AG09309 (cell line): ENCODE results near the gene LHX4.

ENCODE experiments used
- DNase-seq: peaks from one replicate; pipeline ENCODE4 v3.0.0-alpha.2; 2010; ENCODE audit warnings: low read depth
- H3K4me3 ChIP-seq: 2 replicates; pipeline ENCODE4 v1.5.1; 2011; ENCODE audit warnings: mild to moderate bottlenecking, low read depth, low read length, moderate library complexity; ENCODE audit not compliant: control insufficient read depth
- TF ChIP-seq, protein P1 (sequence below): IDR thresholded peaks from 2 replicates; pipeline ENCODE4 v1.5.1; 2011; ENCODE audit warnings: mild to moderate bottlenecking, low read depth, low read length, inconsistent platforms; ENCODE audit not compliant: insufficient read depth, control insufficient read depth; ENCODE audit errors: missing control alignments

The LHX4 gene

DNA sequence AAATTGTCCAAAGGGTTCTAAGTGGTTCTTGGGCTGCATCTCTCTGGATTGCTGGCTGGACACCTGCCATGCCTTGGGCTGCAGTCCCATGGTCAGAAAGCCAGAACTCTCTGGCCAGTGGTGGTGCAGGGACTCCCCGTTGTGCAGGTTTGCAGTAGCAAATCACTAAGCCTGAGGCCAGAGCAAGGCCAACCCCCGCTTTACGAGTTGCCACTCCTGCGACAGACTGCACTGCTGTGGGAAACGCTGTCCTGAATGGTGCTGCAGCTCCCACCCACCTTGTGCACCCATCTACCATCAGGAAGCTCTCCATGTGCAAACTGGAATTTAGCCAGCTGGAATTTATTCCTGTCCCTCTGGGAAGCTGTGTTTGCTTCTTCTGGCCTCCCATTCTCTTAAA, 45.7 kb downstream of the LHX4 start:
- TF ChIP-seq, protein P1, sequence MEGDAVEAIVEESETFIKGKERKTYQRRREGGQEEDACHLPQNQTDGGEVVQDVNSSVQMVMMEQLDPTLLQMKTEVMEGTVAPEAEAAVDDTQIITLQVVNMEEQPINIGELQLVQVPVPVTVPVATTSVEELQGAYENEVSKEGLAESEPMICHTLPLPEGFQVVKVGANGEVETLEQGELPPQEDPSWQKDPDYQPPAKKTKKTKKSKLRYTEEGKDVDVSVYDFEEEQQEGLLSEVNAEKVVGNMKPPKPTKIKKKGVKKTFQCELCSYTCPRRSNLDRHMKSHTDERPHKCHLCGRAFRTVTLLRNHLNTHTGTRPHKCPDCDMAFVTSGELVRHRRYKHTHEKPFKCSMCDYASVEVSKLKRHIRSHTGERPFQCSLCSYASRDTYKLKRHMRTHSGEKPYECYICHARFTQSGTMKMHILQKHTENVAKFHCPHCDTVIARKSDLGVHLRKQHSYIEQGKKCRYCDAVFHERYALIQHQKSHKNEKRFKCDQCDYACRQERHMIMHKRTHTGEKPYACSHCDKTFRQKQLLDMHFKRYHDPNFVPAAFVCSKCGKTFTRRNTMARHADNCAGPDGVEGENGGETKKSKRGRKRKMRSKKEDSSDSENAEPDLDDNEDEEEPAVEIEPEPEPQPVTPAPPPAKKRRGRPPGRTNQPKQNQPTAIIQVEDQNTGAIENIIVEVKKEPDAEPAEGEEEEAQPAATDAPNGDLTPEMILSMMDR, result no peak
- DNase-seq, result no peak
- H3K4me3 ChIP-seq, result no peak overlapping the region

DNA sequence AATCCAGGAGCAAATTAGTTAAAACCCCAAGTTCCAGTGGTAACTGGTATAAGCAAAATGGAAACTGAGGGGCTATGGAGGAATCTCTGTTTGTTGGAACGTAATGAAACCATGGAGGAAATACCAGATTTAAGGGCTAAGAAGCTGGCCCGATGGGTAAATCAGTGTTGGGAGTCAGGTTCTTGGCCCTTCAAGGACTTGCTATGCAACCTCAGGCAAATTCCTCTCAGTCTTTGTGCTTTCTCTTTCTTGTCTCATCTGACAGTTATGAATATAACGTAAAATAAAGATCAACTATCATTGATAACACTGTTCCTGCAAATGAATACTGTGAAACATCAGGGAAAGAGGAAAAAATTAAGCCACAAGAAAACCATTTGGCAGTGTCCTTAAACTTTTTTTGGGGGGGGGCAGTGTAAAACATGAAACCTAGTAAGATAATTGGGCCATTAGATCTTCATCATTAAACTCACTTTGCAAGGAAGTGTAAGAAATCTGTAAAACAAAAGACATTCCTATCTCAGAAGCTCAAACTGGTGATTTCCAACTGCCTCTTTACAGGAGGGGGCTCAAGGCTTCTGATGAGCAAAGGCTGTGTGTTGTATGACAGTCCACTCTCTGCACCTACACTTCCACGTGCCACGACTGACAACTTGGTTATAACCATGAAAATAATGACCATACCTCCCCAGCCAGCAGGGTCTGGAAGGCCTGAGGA, 47.6 kb downstream of the LHX4 start:
- no peak overlapping the region for H3K4me3 ChIP-seq
- TF ChIP-seq, protein P1, result no peak
- no peak for DNase-seq

DNA sequence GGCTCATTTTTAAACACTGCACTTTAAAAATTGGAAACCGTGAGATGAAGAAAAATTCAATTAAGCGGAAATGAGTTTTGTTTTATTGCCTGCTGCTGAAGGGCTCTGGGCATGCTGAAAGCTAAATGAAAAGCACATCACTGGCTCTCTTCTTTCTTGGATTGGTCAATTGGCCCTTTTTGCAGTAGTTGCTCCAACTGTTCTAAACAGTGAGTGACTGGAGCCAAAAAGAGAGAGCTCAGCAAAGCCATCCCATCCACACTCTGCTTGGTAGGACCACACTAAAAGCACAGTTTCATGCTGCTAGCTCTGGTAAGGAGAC, 48.1 kb downstream of the LHX4 start:
- no peak overlapping the region for H3K4me3 ChIP-seq
- TF ChIP-seq, protein P1, result no peak
- DNase-seq, result no peak

DNA sequence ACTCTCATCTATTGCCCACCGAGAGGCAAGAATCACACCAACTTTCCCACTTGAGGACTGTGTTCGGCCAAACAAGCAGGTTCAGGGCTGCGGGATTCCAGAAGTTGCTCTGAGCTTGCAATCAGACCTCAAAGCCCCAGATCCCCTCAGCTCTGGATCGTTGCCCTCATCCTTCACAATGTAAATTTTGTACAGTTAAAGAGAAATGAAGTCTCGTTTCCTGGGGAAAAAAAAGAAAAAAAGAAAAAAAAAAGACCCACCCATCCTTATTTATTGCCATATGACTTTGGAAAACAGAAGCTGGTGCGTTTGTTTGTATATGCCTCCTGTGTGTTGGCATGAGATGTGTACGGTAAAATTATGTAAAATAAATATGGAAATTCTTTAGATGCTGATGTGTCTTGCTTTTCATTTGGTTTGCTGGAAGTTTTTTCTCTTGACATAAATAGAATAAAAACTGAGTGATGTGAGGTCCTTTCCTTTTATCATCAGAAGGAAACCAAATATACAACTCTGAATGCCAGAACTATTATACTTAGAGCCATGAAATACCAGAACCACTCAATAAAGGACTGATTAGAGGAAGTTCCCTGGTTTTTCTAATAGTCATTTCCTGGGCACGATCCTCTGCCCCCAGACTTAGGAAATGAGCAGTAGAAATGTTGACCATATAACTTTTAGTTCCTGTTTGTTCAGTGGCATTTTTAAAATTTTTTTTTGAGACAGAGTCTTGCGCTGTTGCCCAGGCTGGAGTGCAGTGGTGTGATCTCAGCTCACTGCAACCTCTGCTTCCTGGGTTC, 48.7 kb downstream of the LHX4 start:
- no peak overlapping the region for H3K4me3 ChIP-seq
- TF ChIP-seq, protein P1, result no peak
- DNase-seq, result no peak

DNA sequence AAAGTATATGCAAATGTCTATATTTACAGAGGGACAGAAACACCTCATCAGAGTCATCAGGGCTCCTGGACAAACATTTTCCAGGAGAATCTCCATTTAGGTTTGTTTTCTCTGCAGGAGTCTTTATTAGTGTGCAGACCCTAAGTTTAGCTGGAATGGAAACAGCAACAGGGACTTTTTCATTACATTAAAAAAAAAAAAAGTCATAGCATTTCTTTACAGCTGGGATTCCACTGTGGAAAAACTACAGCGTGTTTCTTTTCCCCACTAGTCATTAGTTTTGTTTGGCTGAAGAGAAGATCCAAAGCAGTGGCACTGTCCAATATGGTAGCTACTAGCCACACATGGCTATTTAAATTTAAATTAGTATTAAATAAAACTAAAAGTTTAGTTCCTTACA, 49.6 kb downstream of the LHX4 start:
- H3K4me3 ChIP-seq, result no peak overlapping the region
- no peak for DNase-seq
- TF ChIP-seq, protein P1, result no peak

DNA sequence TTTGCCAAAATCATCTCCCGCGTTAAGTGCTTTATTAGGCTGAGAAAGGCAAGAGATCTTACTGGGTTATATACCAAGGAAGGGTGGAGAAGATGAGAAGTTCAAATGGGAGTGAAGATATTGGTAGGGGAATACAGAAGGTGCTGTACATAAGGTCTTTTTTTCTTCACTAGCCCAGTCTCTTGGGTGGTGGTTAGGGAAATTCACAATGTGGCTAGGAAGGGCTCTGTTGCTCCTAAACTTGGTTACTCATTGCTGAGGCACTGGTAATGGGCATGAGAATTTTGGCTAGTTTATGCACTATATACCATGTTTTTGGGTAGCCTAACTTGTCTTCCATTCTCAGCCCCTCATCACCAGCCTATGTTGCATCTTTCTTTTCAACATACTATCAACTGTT, 50.6 kb downstream of the LHX4 start:
- H3K4me3 ChIP-seq, result no peak overlapping the region
- DNase-seq, result no peak
- TF ChIP-seq, protein P1, result no peak
